Measurements from ENCODE around the gene CFAP61. TPM values are rescaled to one million over a fixed set of nuclear protein-coding genes. Genes with fewer than 3 reads are reported as not detected.

CFAP61 gene
- total and polyA plus RNA-seq, 8 donors, result 0.15 to 0.53 (median 0.33) TPM

- DNase-seq (no peak), FAIRE-seq (no peak), ATAC-seq (no peak)
- no peak overlapping the region for H3K4me3 ChIP-seq
- TF ChIP-seq, protein P1, sequence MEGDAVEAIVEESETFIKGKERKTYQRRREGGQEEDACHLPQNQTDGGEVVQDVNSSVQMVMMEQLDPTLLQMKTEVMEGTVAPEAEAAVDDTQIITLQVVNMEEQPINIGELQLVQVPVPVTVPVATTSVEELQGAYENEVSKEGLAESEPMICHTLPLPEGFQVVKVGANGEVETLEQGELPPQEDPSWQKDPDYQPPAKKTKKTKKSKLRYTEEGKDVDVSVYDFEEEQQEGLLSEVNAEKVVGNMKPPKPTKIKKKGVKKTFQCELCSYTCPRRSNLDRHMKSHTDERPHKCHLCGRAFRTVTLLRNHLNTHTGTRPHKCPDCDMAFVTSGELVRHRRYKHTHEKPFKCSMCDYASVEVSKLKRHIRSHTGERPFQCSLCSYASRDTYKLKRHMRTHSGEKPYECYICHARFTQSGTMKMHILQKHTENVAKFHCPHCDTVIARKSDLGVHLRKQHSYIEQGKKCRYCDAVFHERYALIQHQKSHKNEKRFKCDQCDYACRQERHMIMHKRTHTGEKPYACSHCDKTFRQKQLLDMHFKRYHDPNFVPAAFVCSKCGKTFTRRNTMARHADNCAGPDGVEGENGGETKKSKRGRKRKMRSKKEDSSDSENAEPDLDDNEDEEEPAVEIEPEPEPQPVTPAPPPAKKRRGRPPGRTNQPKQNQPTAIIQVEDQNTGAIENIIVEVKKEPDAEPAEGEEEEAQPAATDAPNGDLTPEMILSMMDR (IDR thresholded peaks at IDR 0.05), result no peak
- H3K27ac ChIP-seq, result no peak overlapping the region
- H3K9me3 ChIP-seq, result no peaks in the 10 kb centered on the region
- intact Hi-C loops (cut with DNase I), result no loop called here
- no peaks in the 10 kb centered on the region for H3K27me3 ChIP-seq
- H3K36me3 ChIP-seq, result no peaks in the 10 kb centered on the region
- H3K4me1 ChIP-seq, result no peaks in the 10 kb centered on the region
- 72 to 77% methylated on average over 10 of the region's 10 CpGs for WGBS, 2 donors
Measured at GRCh38 chr20:20196610-20197009, 144.3 kb downstream of the CFAP61 start.

DNA sequence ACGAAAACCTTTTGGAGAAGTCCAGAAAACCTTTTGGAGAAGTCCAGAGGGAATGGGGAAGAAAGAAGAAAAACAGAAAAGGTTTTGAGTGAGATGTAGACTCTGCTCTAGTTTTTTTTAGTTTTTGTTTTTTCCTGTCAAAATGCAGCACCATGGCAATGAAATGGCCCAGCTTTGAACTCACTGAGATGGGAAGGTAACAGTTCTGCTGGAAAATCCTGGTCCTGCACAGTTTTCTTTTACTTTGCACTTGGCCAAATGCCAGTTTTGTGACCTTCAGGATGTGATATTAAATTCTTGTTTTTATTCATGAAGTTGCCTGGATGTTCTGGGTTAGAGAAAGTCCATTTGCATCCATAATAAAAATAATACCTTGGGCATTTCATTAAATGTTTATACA, 145.7 kb downstream of the CFAP61 start:
- H3K4me3 ChIP-seq, result no peak overlapping the region
- no peak for FAIRE-seq
- H3K27ac ChIP-seq, result no peak overlapping the region
- no peaks in the 10 kb centered on the region for H3K36me3 ChIP-seq
- H3K4me1 ChIP-seq, result no peaks in the 10 kb centered on the region
- no peaks in the 10 kb centered on the region for H3K9me3 ChIP-seq
- intact Hi-C loops (cut with DNase I), result no loop called here
- no peak for DNase-seq
- no peak for ATAC-seq
- H3K27me3 ChIP-seq, result no peaks in the 10 kb centered on the region
- TF ChIP-seq, protein P1 (IDR thresholded peaks at IDR 0.05), result no peak
- 94 to 96% methylated on average over 1 of the region's 1 CpG for WGBS, 2 donors

DNA sequence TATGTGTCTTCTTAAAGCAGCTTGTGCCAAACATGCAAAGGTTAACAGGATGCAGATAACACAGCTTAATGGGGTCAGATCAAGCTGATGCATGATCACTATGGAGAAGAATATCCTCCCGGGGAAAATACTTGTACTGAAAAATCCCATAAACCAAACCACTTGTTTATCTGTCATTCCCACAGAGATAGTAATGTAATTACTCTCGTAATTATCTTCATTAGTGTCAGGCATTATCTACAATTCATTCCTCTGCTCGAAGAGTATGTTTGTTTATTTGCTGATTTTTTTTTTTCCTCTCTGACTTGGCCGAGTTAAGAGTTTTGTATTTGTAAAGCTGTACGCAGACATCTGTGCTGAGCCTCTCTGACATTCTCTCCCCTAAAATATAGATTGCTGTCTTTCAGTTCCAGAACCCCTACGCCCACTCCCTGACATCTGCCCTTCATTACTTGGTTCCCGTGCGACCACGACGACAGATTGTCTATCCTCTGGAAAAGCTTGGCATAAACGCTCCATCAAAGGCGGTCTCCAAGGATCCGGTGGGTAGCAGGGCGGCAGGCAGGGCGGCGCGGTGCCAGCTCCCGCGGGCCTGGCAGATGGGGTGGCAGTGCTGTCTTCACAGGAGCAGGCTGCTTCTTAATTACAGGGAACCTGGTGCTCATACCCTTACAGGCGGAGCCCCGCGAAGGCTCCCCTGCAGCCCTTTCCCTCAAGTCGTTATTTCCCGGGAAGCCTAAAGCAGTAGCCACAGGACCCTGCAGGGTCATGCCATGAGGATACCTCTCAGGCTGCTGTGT, 147.2 kb downstream of the CFAP61 start:
- ATAC-seq (no peak), FAIRE-seq (no peak), DNase-seq (no peak)
- Histone ChIP-seq H3K4me3 (no peak overlapping the region), H3K27ac (no peak overlapping the region), H3K36me3 (no peaks in the 10 kb centered on the region), H3K9me3 (no peaks in the 10 kb centered on the region), H3K4me1 (no peaks in the 10 kb centered on the region), H3K27me3 (no peaks in the 10 kb centered on the region)
- WGBS, 2 donors, result 35 to 40% methylated on average over 24 of the region's 24 CpGs
- TF ChIP-seq, protein P1 (IDR thresholded peaks at IDR 0.05), result no peak
- intact Hi-C loops (cut with DNase I), result no loop called here

DNA sequence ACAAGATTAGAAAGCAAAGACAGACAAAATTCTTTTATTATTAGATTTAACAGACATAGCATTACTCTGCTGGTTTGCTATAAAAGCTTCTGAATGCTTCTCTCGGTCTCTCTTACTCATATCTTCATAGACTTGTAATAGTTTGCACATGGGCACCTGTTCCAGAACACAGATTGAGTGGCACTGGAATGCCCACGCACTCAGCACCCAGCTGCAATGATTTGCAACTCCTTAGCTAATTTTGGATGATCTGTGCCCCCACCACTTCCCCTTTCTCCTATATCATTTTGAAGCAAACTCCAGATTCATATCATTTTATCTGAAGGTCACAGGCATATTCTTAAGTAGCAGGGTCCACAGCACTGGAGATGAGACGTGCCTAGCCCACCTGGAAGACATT, 148.8 kb downstream of the CFAP61 start:
- Histone ChIP-seq H3K36me3 (no peaks in the 10 kb centered on the region), H3K4me3 (no peak overlapping the region), H3K27ac (no peak overlapping the region), H3K4me1 (no peaks in the 10 kb centered on the region), H3K9me3 (no peaks in the 10 kb centered on the region), H3K27me3 (no peaks in the 10 kb centered on the region)
- intact Hi-C loops (cut with DNase I), result no loop called here
- ATAC-seq, result no peak
- TF ChIP-seq, protein P1 (IDR thresholded peaks at IDR 0.05), result no peak
- WGBS, 2 donors, result 53 to 59% methylated on average over 3 of the region's 3 CpGs
- no peak for FAIRE-seq
- no peak for DNase-seq

DNA sequence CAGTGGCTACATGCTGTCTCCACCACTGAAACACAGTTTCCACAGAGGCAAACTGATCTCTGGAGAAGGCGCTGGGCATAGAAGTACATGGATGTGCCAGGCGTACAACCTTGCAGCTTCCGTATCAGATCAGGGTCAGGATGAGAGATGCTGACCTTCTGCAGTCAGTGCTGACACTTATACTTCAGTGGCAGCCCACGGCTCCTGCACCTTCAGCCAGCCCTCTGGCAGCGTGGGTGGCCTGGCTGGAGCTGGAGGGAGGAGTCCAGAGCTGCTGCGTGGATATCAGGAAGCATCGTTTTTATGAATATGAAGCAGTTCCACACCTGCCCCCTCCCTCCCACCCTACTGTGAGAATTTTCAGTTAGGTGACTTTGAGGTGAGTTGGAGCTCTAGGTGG, 149.3 kb downstream of the CFAP61 start:
- DNase-seq, result no peak
- no peak for FAIRE-seq

More for the DNA sequence above, 149.3 kb downstream of the CFAP61 start:
- no peak for ATAC-seq
- Histone ChIP-seq H3K4me1 (no peaks in the 10 kb centered on the region), H3K4me3 (no peak overlapping the region), H3K27me3 (no peaks in the 10 kb centered on the region), H3K36me3 (no peaks in the 10 kb centered on the region), H3K27ac (no peak overlapping the region), H3K9me3 (no peaks in the 10 kb centered on the region)
- 72 to 74% methylated on average over 7 of the region's 7 CpGs for WGBS, 2 donors
- TF ChIP-seq, protein P1 (IDR thresholded peaks at IDR 0.05), result no peak
- intact Hi-C loops (cut with DNase I), result no loop called here

Measured in pancreas (tissue), 10 donors.